GM18867 (cell line): Measurements from ENCODE around the gene GLA.

ENCODE experiments used
- ATAC-seq: cut with Tn5 transposase; IDR thresholded peaks from one replicate; pipeline ENCODE4 v1.9.1; 2021; ENCODE audit warnings: mild to moderate bottlenecking, moderate library complexity; ENCODE audit not compliant: unreplicated experiment

GLA gene

GRCh38 chrX:101407748-101408531 lies at the start of gene GLA, which contains the start of gene HNRNPH2:
Gene GLA, minus strand, starts transcription at chrX:101407925. Its CDS starts 22 bp downstream, at chrX:101407903.
Gene HNRNPH2, plus strand, starts transcription at chrX:101408222. Its CDS starts 3,767 bp downstream, at chrX:101411989.
- ATAC-seq: peak; percentile 94

GRCh38 chrX:101452056-101452455 lies 44.3 kb upstream of the GLA start:
- ATAC-seq: no peak

GRCh38 chrX:101450961-101451360 lies 43.2 kb upstream of the GLA start:
- ATAC-seq: no peak

- no peak for ATAC-seq
Measured at GRCh38 chrX:101450085-101450484, 42.4 kb upstream of the GLA start.

GRCh38 chrX:101449279-101449678 lies 41.6 kb upstream of the GLA start:
- ATAC-seq: no peak

- no peak for ATAC-seq
Measured at GRCh38 chrX:101442085-101442484, 34.4 kb upstream of the GLA start.

GRCh38 chrX:101430457-101431078 lies 22.8 kb upstream of the GLA start:
- ATAC-seq: peak; percentile 94

- peak; percentile 49 for ATAC-seq
Measured at GRCh38 chrX:101429934-101430333, 22.2 kb upstream of the GLA start.

GRCh38 chrX:101427954-101428353 lies 20.2 kb upstream of the GLA start:
- no peak for ATAC-seq

- no peak for ATAC-seq
Measured at GRCh38 chrX:101419489-101419888, 11.8 kb upstream of the GLA start.

GRCh38 chrX:101417981-101418841 lies 10.5 kb upstream of the GLA start:
- ATAC-seq: no peak

- no peak for ATAC-seq
Measured at GRCh38 chrX:101417190-101417589, 9.5 kb upstream of the GLA start.

- ATAC-seq: no peak
Measured at GRCh38 chrX:101416691-101417090, 9.0 kb upstream of the GLA start.

- peak; percentile 74 for ATAC-seq
Measured at GRCh38 chrX:101415180-101416145, 7.7 kb upstream of the GLA start.

- ATAC-seq: no peak
Measured at GRCh38 chrX:101411984-101412383, 4.3 kb upstream of the GLA start.

- ATAC-seq: no peak
Measured at GRCh38 chrX:101410461-101410860, 2.7 kb upstream of the GLA start.

- ATAC-seq: no peak
Measured at GRCh38 chrX:101409043-101409442, 1.3 kb upstream of the GLA start.

- ATAC-seq: no peak
Measured at GRCh38 chrX:101408532-101408841, 762 bp upstream of the GLA start.

- ATAC-seq: no peak
Measured at GRCh38 chrX:101407167-101407747, 468 bp downstream of the GLA start.

GRCh38 chrX:101399825-101400224 lies 7.9 kb downstream of the GLA start:
- ATAC-seq: no peak
